GM19438 (cell line): Measurements from ENCODE around the gene SCN10A.

Experiments used
- ATAC-seq: cut with Tn5 transposase; IDR thresholded peaks from one replicate; pipeline ENCODE4 v1.9.1; 2021; ENCODE audit warnings: low read depth; ENCODE audit not compliant: unreplicated experiment

Gene SCN10A

GRCh38 chr3:38792983-38793382 lies 23.0 kb downstream of the SCN10A start:
- ATAC-seq, result no peak

GRCh38 chr3:38782148-38782547 lies 33.9 kb downstream of the SCN10A start:
- ATAC-seq, result no peak

GRCh38 chr3:38773528-38773927 lies 42.5 kb downstream of the SCN10A start:
- no peak for ATAC-seq

- no peak for ATAC-seq
Measured at GRCh38 chr3:38763569-38763968, 52.4 kb downstream of the SCN10A start.

- no peak for ATAC-seq
Measured at GRCh38 chr3:38758557-38758956, 57.5 kb downstream of the SCN10A start.

- ATAC-seq, result no peak
Measured at GRCh38 chr3:38757721-38758120, 58.3 kb downstream of the SCN10A start.

- no peak for ATAC-seq
Measured at GRCh38 chr3:38756892-38757291, 59.1 kb downstream of the SCN10A start.

GRCh38 chr3:38755130-38755529 lies 60.9 kb downstream of the SCN10A start:
- no peak for ATAC-seq

- no peak for ATAC-seq
Measured at GRCh38 chr3:38746641-38747040, 69.4 kb downstream of the SCN10A start.

GRCh38 chr3:38743043-38743442 lies 73.0 kb downstream of the SCN10A start:
- no peak for ATAC-seq

GRCh38 chr3:38742550-38742949 lies 73.5 kb downstream of the SCN10A start:
- no peak for ATAC-seq

GRCh38 chr3:38740537-38740936 lies 75.5 kb downstream of the SCN10A start:
- ATAC-seq, result no peak

- no peak for ATAC-seq
Measured at GRCh38 chr3:38739931-38740330, 76.1 kb downstream of the SCN10A start.

GRCh38 chr3:38739396-38739689 lies 76.7 kb downstream of the SCN10A start:
- no peak for ATAC-seq

GRCh38 chr3:38738630-38739395 lies 77.2 kb downstream of the SCN10A start:
- ATAC-seq, result no peak

GRCh38 chr3:38731522-38731921 lies 84.5 kb downstream of the SCN10A start:
- no peak for ATAC-seq

- ATAC-seq, result no peak
Measured at GRCh38 chr3:38730281-38730680, 85.7 kb downstream of the SCN10A start.

- no peak for ATAC-seq
Measured at GRCh38 chr3:38728008-38728407, 88.0 kb downstream of the SCN10A start.

- no peak for ATAC-seq
Measured at GRCh38 chr3:38726751-38727150, 89.3 kb downstream of the SCN10A start.

- no peak for ATAC-seq
Measured at GRCh38 chr3:38725726-38726419, 90.1 kb downstream of the SCN10A start.

GRCh38 chr3:38724392-38724736 lies 91.7 kb downstream of the SCN10A start:
- no peak for ATAC-seq

GRCh38 chr3:38723569-38724391 lies 92.2 kb downstream of the SCN10A start:
- no peak for ATAC-seq
